Type B pancreatic cell (in vitro differentiated cells): ENCODE data around the gene ERP44. TPM values are rescaled to one million over a fixed set of nuclear protein-coding genes. Genes with fewer than 3 reads are reported as not detected.

Experiments used
- DNase-seq: peaks from one replicate; pipeline ENCODE4 v3.0.0; 2021; ENCODE audit warnings: mixed read lengths; ENCODE audit not compliant: unreplicated experiment; ENCODE audit errors: extremely low spot score
- H3K27ac Mint-ChIP-seq: 2 replicates; pipeline ENCODE4 v1.8.0; 2021; ENCODE audit warnings: mild to moderate bottlenecking, mixed read lengths
- H3K27me3 Mint-ChIP-seq: 2 replicates; pipeline ENCODE4 v1.8.0; 2021; ENCODE audit warnings: mixed read lengths
- H3K36me3 Mint-ChIP-seq: 2 replicates; pipeline ENCODE4 v1.8.0; 2021; ENCODE audit warnings: mixed read lengths
- H3K4me1 Mint-ChIP-seq: one replicate; pipeline ENCODE4 v1.8.0; 2021; ENCODE audit warnings: mixed read lengths; ENCODE audit not compliant: unreplicated experiment
- H3K4me3 Mint-ChIP-seq: 2 replicates; pipeline ENCODE4 v1.8.0; 2021; ENCODE audit warnings: mild to moderate bottlenecking, mixed read lengths
- H3K9me3 Mint-ChIP-seq: 2 replicates; pipeline ENCODE4 v1.8.0; 2021; ENCODE audit warnings: mixed read lengths
- CTCF ChIP-seq: fragments of 200-600 bp; sonication (generic); conservative IDR thresholded peaks from 2 replicates; pipeline ENCODE4 v1.5.0; 2021; ENCODE audit warnings: antibody characterized with exemption, mild to moderate bottlenecking
- total RNA-seq: library from RNA; stranded (reverse); gene quantifications from 2 replicates; pipeline ENCODE4 v1.2.1, GENCODE V29; 2021; ENCODE audit warnings: low replicate concordance

ERP44 gene
- total RNA-seq, 1 donor from 2014 or later, result 21.2 TPM

GRCh38 chr9:100120286-100120685 lies 21.5 kb upstream of the ERP44 start:
- no peak overlapping the region for H3K27ac Mint-ChIP-seq
- H3K27me3 Mint-ChIP-seq, result no peaks in the 10 kb centered on the region
- DNase-seq, result no peak
- no peak for TF ChIP-seq CTCF
- no peaks in the 10 kb centered on the region for H3K4me1 Mint-ChIP-seq
- H3K9me3 Mint-ChIP-seq, result no peaks in the 10 kb centered on the region
- H3K4me3 Mint-ChIP-seq, result no peak overlapping the region
- peaks cover 24% of the 10 kb centered on the region for H3K36me3 Mint-ChIP-seq

DNA sequence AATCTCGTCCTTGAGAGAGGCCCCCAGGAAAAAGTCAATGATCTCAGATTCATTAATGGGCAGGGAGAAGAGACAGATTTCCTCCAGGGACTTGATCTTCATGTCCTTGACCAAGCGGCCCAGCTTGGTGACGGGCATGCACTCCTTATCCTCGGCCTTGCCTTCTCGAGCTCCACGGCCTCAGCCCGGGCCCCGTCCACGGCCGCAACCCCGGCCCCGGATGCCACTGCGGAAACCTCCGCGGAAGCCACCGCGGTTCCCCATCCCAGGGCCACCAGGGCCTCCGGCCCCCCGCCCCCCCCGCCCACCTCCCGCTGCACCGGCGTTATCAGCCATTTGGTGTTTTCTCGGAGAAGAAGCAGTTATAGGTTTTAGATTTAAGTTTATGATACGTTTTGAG lies 18.5 kb upstream of the ERP44 start:
- no peak for DNase-seq
- H3K27ac Mint-ChIP-seq, result no peak overlapping the region
- no peaks in the 10 kb centered on the region for H3K9me3 Mint-ChIP-seq
- TF ChIP-seq CTCF, result no peak
- H3K27me3 Mint-ChIP-seq, result no peaks in the 10 kb centered on the region
- H3K36me3 Mint-ChIP-seq, result peaks cover 30% of the 10 kb centered on the region
- H3K4me3 Mint-ChIP-seq, result no peak overlapping the region
- no peaks in the 10 kb centered on the region for H3K4me1 Mint-ChIP-seq

GRCh38 chr9:100112677-100113336 lies 14.0 kb upstream of the ERP44 start:
- Mint-ChIP-seq H3K4me1 (no peaks in the 10 kb centered on the region), H3K9me3 (no peaks in the 10 kb centered on the region), H3K4me3 (no peak overlapping the region), H3K27me3 (no peaks in the 10 kb centered on the region), H3K36me3 (peaks cover 8% of the 10 kb centered on the region), H3K27ac (no peak overlapping the region)
- DNase-seq, result no peak
- no peak for TF ChIP-seq CTCF

- H3K4me3 Mint-ChIP-seq, result no peak overlapping the region
- no peaks in the 10 kb centered on the region for H3K9me3 Mint-ChIP-seq
- H3K4me1 Mint-ChIP-seq, result no peaks in the 10 kb centered on the region
- TF ChIP-seq CTCF, result no peak
- DNase-seq, result no peak
- H3K27me3 Mint-ChIP-seq, result no peaks in the 10 kb centered on the region
- H3K27ac Mint-ChIP-seq, result no peak overlapping the region
- H3K36me3 Mint-ChIP-seq, result peaks cover 8% of the 10 kb centered on the region
Measured at GRCh38 chr9:100111235-100111634, 12.4 kb upstream of the ERP44 start.

DNA sequence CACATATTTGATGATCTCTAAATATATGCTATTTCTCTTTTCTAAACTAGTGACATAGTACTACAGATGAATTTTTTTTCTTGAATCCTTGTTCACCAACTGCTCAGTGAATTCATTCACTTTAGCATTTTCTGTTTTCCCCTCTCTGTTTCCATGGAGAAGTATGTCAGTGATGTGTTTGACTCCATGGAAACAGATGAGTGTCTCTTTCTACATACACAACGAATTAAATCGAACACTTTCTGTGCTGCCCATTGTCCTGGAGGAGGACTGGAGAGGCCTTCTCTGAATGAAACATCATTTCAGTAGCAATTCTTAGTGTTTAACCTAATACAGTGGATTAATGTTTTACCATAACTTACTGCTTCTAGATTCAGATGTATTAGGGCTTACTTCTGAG lies 9.8 kb upstream of the ERP44 start:
- no peak for TF ChIP-seq CTCF
- Mint-ChIP-seq H3K36me3 (peaks cover 4% of the 10 kb centered on the region), H3K27ac (no peak overlapping the region), H3K27me3 (no peaks in the 10 kb centered on the region), H3K4me3 (no peak overlapping the region), H3K9me3 (no peaks in the 10 kb centered on the region), H3K4me1 (no peaks in the 10 kb centered on the region)
- DNase-seq, result no peak

DNA sequence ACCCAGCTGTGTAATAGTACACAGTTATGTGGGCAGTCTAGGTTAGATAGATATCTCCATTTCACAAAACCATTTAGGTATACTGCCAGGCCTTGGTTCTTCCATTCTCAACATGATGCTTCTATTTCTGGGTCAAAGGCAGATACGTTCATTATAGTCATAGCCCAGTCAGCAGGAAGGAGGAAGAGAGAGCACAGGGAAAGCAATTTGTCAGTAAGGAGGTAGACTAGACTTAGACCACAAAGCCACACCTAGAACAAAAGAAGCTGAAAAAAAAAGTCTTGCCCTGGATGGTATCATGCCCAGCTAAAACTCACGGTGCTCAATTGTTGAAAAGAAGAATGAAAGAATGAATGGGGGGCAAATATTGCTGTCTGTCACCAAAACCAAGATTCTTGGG lies 7.8 kb upstream of the ERP44 start:
- no peaks in the 10 kb centered on the region for H3K27me3 Mint-ChIP-seq
- no peaks in the 10 kb centered on the region for H3K36me3 Mint-ChIP-seq
- no peak overlapping the region for H3K4me3 Mint-ChIP-seq
- H3K4me1 Mint-ChIP-seq, result no peaks in the 10 kb centered on the region
- DNase-seq, result no peak
- H3K27ac Mint-ChIP-seq, result no peak overlapping the region
- H3K9me3 Mint-ChIP-seq, result no peaks in the 10 kb centered on the region
- no peak for TF ChIP-seq CTCF
